ENCODE measurements around the gene OR4K14. TPM values are rescaled to one million over a fixed set of nuclear protein-coding genes. Genes with fewer than 3 reads are reported as not detected.

OR4K14 gene
- total RNA-seq, 1 donor from 2014 or later, result not detected

DNA sequence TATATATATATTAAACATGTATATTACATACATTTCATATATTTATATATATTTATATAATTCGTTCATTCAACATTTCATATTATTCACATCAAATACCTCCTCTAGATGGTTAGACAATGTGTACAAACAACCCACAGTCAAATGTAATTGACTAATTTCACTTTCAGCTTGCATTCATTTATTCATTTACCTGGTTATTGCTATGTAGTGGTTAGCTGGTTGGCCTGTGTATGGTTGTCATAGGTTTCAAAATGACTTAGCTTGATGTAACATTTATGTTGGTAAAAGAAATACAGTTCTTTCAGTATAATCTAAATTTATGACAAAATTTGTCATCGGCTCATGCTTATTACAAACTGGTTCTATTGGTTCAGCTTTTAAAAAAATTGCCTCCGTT, 16.3 kb upstream of the OR4K14 start:
- no peaks in the 10 kb centered on the region for H3K27me3 ChIP-seq
- H3K4me3 ChIP-seq, result no peak overlapping the region
- TF ChIP-seq POLR2AphosphoS5 (IDR thresholded peaks at IDR 0.05; ENCODE audit: insufficient read depth in 1 of 2, low read depth in 1 of 2) (no peak), POLR2A (IDR thresholded peaks at IDR 0.05) (no peak)
- TF ChIP-seq, protein P1, sequence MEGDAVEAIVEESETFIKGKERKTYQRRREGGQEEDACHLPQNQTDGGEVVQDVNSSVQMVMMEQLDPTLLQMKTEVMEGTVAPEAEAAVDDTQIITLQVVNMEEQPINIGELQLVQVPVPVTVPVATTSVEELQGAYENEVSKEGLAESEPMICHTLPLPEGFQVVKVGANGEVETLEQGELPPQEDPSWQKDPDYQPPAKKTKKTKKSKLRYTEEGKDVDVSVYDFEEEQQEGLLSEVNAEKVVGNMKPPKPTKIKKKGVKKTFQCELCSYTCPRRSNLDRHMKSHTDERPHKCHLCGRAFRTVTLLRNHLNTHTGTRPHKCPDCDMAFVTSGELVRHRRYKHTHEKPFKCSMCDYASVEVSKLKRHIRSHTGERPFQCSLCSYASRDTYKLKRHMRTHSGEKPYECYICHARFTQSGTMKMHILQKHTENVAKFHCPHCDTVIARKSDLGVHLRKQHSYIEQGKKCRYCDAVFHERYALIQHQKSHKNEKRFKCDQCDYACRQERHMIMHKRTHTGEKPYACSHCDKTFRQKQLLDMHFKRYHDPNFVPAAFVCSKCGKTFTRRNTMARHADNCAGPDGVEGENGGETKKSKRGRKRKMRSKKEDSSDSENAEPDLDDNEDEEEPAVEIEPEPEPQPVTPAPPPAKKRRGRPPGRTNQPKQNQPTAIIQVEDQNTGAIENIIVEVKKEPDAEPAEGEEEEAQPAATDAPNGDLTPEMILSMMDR (IDR thresholded peaks at IDR 0.05), result no peak
- intact Hi-C loops (cut with DNase I), result no loop called here
- H3K4me1 ChIP-seq, result no peaks in the 10 kb centered on the region
- no peaks in the 10 kb centered on the region for H3K36me3 ChIP-seq
- H3K27ac ChIP-seq, result no peak overlapping the region
- no peak for DNase-seq (ENCODE audit: extremely low spot score in 2 of 2)
- H3K9me3 ChIP-seq, result no peaks in the 10 kb centered on the region

DNA sequence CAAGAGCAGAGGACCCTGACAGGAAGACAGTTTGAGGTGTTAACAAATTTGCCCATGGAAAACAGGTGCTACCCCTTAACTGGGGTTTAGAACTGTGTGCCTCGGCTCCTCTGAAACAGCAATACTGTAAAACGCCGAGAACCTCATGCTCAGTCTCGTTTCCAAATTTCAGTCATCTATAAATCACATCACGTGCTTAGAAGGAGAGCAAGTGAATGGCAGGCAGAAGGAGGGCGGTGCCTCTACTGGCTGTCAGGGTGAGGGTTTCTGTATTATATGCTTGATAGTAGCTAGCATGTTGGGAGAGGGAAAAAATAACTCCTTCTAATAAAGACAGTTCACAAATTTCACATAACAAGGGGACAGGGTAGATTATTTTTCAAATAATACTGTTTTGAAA, 12.0 kb upstream of the OR4K14 start:
- TF ChIP-seq POLR2AphosphoS5 (IDR thresholded peaks at IDR 0.05; ENCODE audit: insufficient read depth in 1 of 2, low read depth in 1 of 2) (no peak), POLR2A (IDR thresholded peaks at IDR 0.05) (no peak)
- TF ChIP-seq, protein P1 (IDR thresholded peaks at IDR 0.05), result no peak
- H3K27ac ChIP-seq, result no peak overlapping the region
- intact Hi-C loops (cut with DNase I), result no loop called here
- no peaks in the 10 kb centered on the region for H3K27me3 ChIP-seq
- no peaks in the 10 kb centered on the region for H3K9me3 ChIP-seq
- no peak overlapping the region for H3K4me3 ChIP-seq
- no peaks in the 10 kb centered on the region for H3K4me1 ChIP-seq
- DNase-seq (ENCODE audit: extremely low spot score in 2 of 2), result no peak
- H3K36me3 ChIP-seq, result no peaks in the 10 kb centered on the region

DNA sequence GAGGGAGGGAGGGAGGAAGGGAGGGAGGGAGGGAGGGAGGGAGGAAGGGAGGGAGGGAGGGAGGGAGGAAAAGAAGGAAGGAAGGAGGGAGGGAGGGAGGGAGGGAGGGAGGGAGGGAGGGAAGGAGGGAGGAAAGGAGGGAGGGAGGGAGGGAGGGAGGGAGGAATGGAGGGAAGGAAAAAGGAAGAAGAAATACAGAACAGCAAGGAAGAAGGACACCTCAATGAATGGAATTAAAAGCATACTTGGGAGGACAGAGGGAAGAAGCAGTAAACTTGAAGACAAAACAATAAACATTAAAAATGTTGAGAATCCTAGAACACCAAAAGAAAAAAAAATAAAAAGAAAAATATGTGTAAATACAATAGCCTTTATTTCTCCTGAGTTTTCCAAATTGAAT, 11.0 kb downstream of the OR4K14 start:
- Histone ChIP-seq H3K4me3 (no peak overlapping the region), H3K9me3 (no peaks in the 10 kb centered on the region), H3K27me3 (no peaks in the 10 kb centered on the region), H3K27ac (no peak overlapping the region), H3K4me1 (no peaks in the 10 kb centered on the region), H3K36me3 (no peaks in the 10 kb centered on the region)
- TF ChIP-seq, protein P1 (IDR thresholded peaks at IDR 0.05), result no peak
- TF ChIP-seq POLR2AphosphoS5 (IDR thresholded peaks at IDR 0.05; ENCODE audit: insufficient read depth in 1 of 2, low read depth in 1 of 2), result no peak
- no peak for TF ChIP-seq POLR2A (IDR thresholded peaks at IDR 0.05)
- intact Hi-C loops (cut with DNase I), result no loop called here
- no peak for DNase-seq (ENCODE audit: extremely low spot score in 2 of 2)

DNA sequence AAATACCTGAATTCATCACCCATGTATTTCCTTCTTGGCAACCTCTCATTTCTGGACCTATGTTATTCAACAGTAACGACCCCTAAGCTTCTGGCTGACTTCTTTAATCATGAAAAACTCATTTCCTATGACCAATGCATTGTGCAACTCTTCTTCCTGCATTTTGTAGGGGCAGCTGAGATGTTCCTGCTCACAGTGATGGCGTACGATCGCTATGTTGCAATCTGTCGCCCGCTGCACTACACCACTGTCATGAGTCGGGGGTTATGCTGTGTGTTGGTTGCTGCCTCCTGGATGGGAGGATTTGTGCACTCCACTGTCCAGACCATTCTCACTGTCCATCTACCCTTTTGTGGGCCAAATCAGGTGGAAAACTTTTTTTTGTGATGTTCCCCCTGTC, 16.8 kb downstream of the OR4K14 start:
- no peak for DNase-seq (ENCODE audit: extremely low spot score in 2 of 2)
- Histone ChIP-seq H3K9me3 (no peaks in the 10 kb centered on the region), H3K4me3 (no peak overlapping the region), H3K27me3 (no peaks in the 10 kb centered on the region), H3K27ac (no peak overlapping the region), H3K4me1 (no peaks in the 10 kb centered on the region), H3K36me3 (no peaks in the 10 kb centered on the region)
- TF ChIP-seq POLR2AphosphoS5 (IDR thresholded peaks at IDR 0.05; ENCODE audit: insufficient read depth in 1 of 2, low read depth in 1 of 2) (no peak), POLR2A (IDR thresholded peaks at IDR 0.05) (no peak)
- TF ChIP-seq, protein P1 (IDR thresholded peaks at IDR 0.05), result no peak
- intact Hi-C loops (cut with DNase I), result no loop called here

DNA sequence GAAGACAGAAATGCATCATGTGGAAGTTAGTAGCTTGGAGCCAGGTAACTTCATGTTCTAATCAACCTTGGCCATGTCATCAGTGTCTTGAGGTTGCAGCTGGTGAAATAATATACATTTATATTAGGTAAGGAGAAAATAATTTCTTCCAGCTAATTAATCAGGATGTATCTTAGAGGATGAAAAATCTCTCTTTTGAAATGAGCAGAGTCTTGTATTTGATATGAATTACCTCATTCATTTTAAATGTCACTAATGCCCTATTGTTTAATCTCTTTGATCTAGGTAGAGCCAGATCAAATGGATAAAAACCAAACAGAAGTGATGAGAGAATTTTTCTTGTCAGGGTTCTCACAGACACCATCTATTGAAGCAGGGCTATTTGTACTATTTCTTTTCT, 17.2 kb downstream of the OR4K14 start, which contains the start of gene OR4Q2:
OR4Q2 (plus strand) TSS at position 301 of the 400 bp plus-strand sequence.
- intact Hi-C loops (cut with DNase I), result no loop called here
- no peaks in the 10 kb centered on the region for H3K36me3 ChIP-seq
- no peaks in the 10 kb centered on the region for H3K27me3 ChIP-seq
- DNase-seq (ENCODE audit: extremely low spot score in 2 of 2), result no peak
- H3K27ac ChIP-seq, result no peak within 1 kb of the TSS
- no peaks in the 10 kb centered on the region for H3K4me1 ChIP-seq
- H3K9me3 ChIP-seq, result no peaks in the 10 kb centered on the region
- H3K4me3 ChIP-seq, result no peak within 1 kb of the TSS
- TF ChIP-seq, protein P1 (IDR thresholded peaks at IDR 0.05), result no peak
- TF ChIP-seq POLR2AphosphoS5 (IDR thresholded peaks at IDR 0.05; ENCODE audit: insufficient read depth in 1 of 2, low read depth in 1 of 2), result no peak
- no peak for TF ChIP-seq POLR2A (IDR thresholded peaks at IDR 0.05)
